AG10803 (cell line): ENCODE measurements around the gene HIPK2.

Experiments
- DNase-seq: peaks from one replicate; pipeline ENCODE4 v3.0.0; 2010; ENCODE audit warnings: low read depth
- H3K4me3 ChIP-seq: 2 replicates; pipeline ENCODE4 v1.5.1; 2011; ENCODE audit warnings: mild to moderate bottlenecking, low read length, control low read depth
- CTCF ChIP-seq: conservative IDR thresholded peaks from 2 replicates; pipeline ENCODE4 v1.5.1; 2011; ENCODE audit warnings: mild to moderate bottlenecking, low read length, control low read depth, inconsistent platforms

The HIPK2 gene

GRCh38 chr7:139571651-139572050, 206.1 kb downstream of the HIPK2 start:
- no peak for TF ChIP-seq CTCF
- DNase-seq: no peak
- no peak overlapping the region for H3K4me3 ChIP-seq

GRCh38 chr7:139571190-139571589, 206.6 kb downstream of the HIPK2 start:
- no peak overlapping the region for H3K4me3 ChIP-seq
- TF ChIP-seq CTCF: no peak
- no peak for DNase-seq

DNA sequence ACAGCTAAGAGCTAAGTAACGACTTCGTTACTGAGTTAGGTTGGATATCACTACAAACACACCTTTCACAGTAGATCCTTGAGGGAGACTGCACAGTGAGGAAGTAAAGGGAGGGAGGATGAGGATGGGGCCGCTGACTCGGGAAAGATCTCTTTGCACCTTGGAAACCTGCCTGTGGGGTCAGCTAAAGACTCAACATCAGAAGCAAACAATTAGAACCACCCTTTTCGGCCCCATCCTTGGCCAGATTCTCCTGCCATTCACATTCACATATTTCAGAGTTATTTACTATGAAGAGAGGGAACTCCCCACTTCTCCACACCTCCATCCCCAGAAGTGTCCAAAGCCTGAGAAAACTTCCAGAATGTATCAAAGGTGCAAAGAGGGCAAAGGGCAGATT, 207.2 kb downstream of the HIPK2 start:
- no peak overlapping the region for H3K4me3 ChIP-seq

GRCh38 chr7:139570119-139570518, 207.7 kb downstream of the HIPK2 start:
- TF ChIP-seq CTCF: no peak
- H3K4me3 ChIP-seq: no peak overlapping the region
- DNase-seq: no peak

More for the DNA sequence above, 207.2 kb downstream of the HIPK2 start:
- no peak for TF ChIP-seq CTCF
- no peak for DNase-seq

GRCh38 chr7:139568813-139569490, 208.8 kb downstream of the HIPK2 start:
- no peak for DNase-seq
- TF ChIP-seq CTCF: no peak

GRCh38 chr7:139568346-139568675, 209.5 kb downstream of the HIPK2 start:
- DNase-seq: no peak
- no peak for TF ChIP-seq CTCF

More at GRCh38 chr7:139568813-139569490, 208.8 kb downstream of the HIPK2 start:
- H3K4me3 ChIP-seq: no peak overlapping the region

GRCh38 chr7:139567647-139568345, 210.0 kb downstream of the HIPK2 start:
- TF ChIP-seq CTCF: no peak
- no peak overlapping the region for H3K4me3 ChIP-seq
- no peak for DNase-seq

More at GRCh38 chr7:139568346-139568675, 209.5 kb downstream of the HIPK2 start:
- H3K4me3 ChIP-seq: no peak overlapping the region
